ENCODE measurements around the gene RAE1.

The RAE1 gene

DNA sequence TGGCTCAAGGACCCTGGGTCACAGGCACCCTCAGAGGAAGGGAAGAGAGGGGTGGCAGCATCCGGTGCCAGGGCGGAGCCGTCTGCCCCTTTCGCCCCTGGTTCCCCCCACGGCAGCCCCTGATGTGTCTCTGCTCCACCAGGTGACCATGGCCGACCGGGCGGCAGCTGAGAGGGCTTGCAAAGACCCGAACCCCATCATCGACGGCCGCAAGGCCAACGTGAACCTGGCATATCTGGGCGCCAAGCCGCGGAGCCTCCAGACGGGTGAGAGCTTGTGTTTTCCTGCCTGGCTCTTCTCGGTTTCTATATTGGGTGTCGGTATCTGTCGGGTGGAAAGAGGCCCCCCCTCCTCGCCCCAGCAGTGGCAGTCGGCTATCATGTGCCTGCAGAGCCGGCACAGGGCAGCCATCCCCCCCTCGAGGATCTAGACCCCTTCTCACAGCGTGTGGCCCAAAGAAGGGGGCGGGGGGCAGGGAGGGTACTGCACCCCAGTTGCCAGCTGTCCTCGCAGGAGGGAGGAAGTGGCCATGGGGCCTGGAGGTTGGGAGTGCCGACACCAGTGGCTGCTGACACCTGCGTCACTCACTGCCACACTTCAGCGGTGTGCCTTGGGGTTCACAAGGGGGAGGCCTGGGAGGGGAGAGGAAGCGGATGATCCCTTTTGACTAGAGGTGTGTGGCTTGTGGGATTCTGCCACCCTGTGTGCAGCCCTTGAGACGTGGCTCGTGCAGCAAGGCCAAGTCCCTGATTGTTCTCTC, 41.6 kb downstream of the RAE1 start:
- H3K4me1 ChIP-seq = peaks cover 68 to 80% (median 76%) of the 10 kb centered on the region in 10 experiments
- peak overlapping the region; percentile 95 to 100 (median 99) for H3K4me2 ChIP-seq
- peaks cover 0 to 11% (median 0%) of the 10 kb centered on the region in 11 experiments; a peak in 6 of 22 replicates for H3K9me3 ChIP-seq (replicated peaks in 1 of 11)
- H3K9ac ChIP-seq = peak overlapping the region; percentile 86 to 100 (median 98)
- H4K20me1 ChIP-seq = peaks cover 55 to 64% (median 63%) of the 10 kb centered on the region in 11 experiments
- H3K36me3 ChIP-seq = peaks cover 46 to 58% (median 57%) of the 10 kb centered on the region in 11 experiments
- H3K27me3 ChIP-seq = no peaks in the 10 kb centered on the region
- TF ChIP-seq Cebpa-rat (IDR thresholded peaks at IDR 0.05) = no peak
- peak overlapping the region; percentile 64 to 99 (median 96) for H3K27ac ChIP-seq
- H3K4me3 ChIP-seq = peak overlapping the region; percentile 82 to 100 (median 95)

DNA sequence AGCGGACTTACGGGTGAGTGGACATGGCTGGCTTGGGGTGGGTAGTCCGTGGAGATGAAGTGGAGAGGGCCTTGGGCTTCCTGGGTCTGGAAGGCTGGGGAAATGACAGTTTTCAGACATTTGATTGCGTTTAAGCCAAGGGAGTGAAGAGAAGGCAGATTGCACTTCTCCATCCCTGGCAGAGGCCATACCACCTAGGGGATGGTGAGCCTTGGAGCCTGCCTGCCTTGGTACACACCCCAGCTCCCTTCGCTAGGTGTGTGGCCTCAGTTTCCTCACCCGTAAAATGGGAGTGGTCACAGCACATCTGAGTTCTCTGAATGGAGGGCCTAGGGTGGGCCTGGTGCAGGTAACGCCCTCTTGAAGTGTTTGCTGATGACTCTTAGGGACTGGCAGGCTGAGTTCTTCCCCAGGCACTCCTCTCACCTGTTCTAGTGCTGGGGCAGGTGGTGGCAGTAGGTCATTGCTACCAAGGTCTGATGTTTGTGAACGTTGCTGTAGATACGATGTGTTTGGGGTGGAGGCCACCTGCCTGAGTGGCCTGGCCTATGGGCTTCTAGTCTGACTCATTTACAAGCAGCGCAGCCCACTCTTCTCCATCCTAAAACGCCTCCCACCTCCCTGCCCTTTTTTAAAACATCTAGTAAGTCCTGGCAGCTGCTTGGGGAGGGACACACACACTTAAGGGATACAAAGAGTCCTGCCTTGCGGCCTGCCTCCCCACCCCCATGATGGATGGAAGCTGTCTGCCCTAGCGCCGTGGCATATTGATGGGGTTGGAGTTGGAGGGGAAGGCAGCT, 42.5 kb downstream of the RAE1 start:
- Histone ChIP-seq H3K4me3 (peak overlapping the region; percentile 82 to 100 (median 95)), H3K4me2 (peak overlapping the region; percentile 95 to 100 (median 99)), H3K9ac (peak overlapping the region; percentile 86 to 100 (median 98)), H4K20me1 (peaks cover 63 to 73% (median 71%) of the 10 kb centered on the region in 11 experiments), H3K27me3 (no peaks in the 10 kb centered on the region), H3K4me1 (peaks cover 75 to 81% (median 77%) of the 10 kb centered on the region in 10 experiments), H3K27ac (peak overlapping the region; percentile 64 to 99 (median 96); a peak in 18 of 22 replicates), H3K9me3 (replicated peaks in 1 of 11) (peaks cover 0 to 11% (median 0%) of the 10 kb centered on the region in 11 experiments; a peak in 6 of 22 replicates), H3K36me3 (peaks cover 46 to 66% (median 65%) of the 10 kb centered on the region in 11 experiments)
- no peak for TF ChIP-seq Cebpa-rat (IDR thresholded peaks at IDR 0.05)

DNA sequence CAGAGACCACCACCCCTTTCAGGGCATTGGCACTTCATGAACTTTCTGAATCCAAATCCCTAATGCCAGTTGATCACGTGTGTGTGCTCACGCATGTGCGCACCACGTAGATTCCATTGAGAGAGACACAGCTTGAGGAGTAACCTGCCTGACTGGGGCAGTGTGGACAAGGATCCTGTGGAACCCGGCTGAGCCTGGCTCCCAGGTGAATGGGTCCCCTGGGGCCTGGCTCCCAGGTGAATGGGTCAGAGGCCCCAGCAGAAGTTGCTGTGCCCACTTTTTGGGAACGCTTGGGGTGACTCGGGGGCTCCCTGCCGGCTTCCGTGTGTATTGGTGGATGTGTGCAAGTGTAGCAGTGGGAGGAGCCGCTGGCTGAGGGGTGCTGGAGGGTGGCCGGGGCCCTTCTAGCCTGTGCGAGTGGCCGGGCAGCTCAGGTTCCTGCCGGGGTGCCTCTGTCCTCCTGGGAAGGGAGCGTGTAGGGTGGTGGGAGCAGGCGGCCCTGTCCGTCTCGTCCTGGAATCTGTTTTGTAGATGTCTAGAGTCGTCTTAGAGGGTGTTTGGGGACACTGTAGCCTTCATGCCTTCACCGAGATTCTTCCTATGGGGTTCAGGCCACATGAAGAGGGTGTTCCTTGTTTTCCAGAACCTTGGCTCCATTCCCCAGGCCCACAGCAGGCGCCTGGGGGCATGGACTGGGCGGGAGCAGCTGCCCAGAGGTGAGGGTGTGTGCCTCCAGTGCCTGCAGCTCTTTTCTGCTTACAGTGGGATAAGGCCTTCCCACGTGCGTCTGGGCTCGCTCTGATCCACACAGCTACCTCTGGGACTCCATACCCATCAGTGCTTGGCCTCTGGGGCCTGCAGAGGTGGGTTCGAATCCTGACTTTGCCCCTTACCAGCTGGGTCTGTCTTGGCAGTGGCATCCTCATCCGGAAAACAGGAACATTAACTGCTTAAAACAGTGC, 43.3 kb downstream of the RAE1 start:
- peak overlapping the region; percentile 82 to 100 (median 95) for H3K4me3 ChIP-seq
- H3K4me2 ChIP-seq = peak overlapping the region; percentile 95 to 100 (median 99)
- peak overlapping the region; percentile 11 to 99 (median 96); a peak in 20 of 22 replicates for H3K27ac ChIP-seq

DNA sequence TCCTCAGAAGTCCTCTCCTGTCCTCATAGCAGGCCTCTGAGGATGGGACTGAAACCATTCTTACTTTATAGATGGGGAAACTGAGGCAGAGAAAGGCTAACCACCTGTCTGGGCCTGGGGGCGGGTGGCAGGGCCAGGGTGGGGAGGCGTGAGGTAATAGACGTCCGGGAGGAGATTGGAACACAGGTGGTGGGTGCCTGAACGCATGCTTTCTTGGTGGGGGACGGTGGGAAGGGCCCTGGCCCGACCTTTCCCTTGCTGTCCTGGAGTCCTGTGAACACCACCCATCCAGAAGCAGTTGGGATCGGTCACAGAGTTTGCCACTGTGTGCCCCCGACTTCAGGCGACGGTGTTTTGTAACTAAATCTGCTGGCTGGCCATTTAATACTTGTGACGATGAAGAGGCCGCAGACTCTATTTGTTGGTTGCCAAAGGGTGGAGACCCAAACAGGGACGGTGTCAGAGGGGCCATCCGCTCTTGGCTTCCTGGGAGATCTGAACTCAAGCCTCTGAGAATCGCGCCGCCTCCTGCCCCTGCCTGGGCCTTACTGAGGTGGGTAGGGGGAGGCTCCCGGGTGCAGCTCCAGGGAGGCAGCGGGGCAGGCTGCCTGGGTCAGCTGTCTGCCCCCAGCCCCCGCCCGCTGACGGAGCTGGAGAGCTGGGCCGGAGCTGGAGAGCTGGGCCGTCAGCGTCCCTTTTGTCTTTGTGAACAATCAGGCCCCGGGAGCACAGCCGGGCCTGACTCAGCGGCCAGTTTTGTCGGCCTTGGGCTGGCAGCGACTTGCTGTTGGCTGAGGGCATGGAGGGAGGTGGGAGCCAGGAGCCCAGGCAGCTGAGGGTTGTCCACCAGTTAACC, 44.3 kb downstream of the RAE1 start:
- peak overlapping the region in 10 of 11 experiments; percentile 72 to 99 (median 96); a peak in 19 of 22 replicates for H3K27ac ChIP-seq
- peaks cover 47 to 84% (median 83%) of the 10 kb centered on the region in 11 experiments for H3K36me3 ChIP-seq
- peaks cover 75 to 82% (median 79%) of the 10 kb centered on the region in 10 experiments for H3K4me1 ChIP-seq
- peaks cover 0 to 11% (median 0%) of the 10 kb centered on the region in 11 experiments; a peak in 6 of 22 replicates for H3K9me3 ChIP-seq (replicated peaks in 1 of 11)
- H3K4me3 ChIP-seq = peak overlapping the region in 9 of 10 experiments; percentile 91 to 100 (median 97); a peak in 16 of 20 replicates
- peak overlapping the region; percentile 86 to 100 (median 98); a peak in 21 of 22 replicates for H3K9ac ChIP-seq
- peak overlapping the region; percentile 95 to 100 (median 99) for H3K4me2 ChIP-seq
- H4K20me1 ChIP-seq = peaks cover 81 to 91% (median 89%) of the 10 kb centered on the region in 11 experiments
- H3K27me3 ChIP-seq = no peaks in the 10 kb centered on the region
- no peak for TF ChIP-seq Cebpa-rat (IDR thresholded peaks at IDR 0.05)

More for the DNA sequence above, 43.3 kb downstream of the RAE1 start:
- Histone ChIP-seq H3K4me1 (peaks cover 75 to 82% (median 79%) of the 10 kb centered on the region in 10 experiments), H3K27me3 (no peaks in the 10 kb centered on the region), H3K36me3 (peaks cover 46 to 75% (median 74%) of the 10 kb centered on the region in 11 experiments), H3K9ac (peak overlapping the region; percentile 86 to 100 (median 98)), H4K20me1 (peaks cover 72 to 81% (median 80%) of the 10 kb centered on the region in 11 experiments), H3K9me3 (replicated peaks in 1 of 11) (peaks cover 0 to 11% (median 0%) of the 10 kb centered on the region in 11 experiments; a peak in 6 of 22 replicates)
- no peak for TF ChIP-seq Cebpa-rat (IDR thresholded peaks at IDR 0.05)

DNA sequence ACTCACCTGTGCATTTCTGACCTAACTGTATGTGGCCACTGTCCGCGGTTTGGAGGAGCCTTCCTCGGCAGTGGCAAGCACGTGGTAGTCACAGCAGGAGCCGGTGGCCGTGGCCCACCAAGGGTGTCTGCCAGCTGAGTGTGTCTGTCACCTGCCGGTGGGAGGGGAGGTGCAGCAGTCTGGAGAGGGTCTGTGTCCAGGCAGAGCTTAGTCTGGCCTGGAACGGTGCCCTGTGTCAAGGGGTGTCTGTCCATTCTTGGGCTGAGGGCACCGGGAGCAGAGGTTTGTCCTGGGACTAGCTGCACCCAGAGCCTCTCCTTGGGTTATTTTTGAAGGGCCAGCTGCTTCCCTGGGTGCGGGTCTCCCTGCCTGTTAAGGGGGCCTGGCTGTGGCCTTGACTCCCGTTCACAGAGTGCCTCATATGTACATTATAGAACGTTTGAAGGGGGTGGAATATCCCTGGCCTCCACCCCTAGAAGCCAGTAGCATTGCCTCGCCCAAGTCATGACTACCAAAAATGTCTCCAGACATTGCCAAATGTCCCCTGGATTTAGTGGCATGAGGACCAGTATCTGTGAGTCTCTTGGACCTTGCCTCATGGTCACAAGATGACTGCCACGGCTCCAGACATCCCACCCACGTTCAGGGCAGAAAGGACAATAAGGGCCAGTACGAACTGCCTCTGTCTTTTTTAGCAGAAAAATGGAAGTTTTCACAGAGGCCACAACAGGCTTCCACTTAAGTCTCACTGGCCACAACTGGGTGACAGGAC, 45.3 kb downstream of the RAE1 start:
- H3K27ac ChIP-seq = peak overlapping the region in 10 of 11 experiments; percentile 54 to 98 (median 94); a peak in 20 of 22 replicates
- H3K4me2 ChIP-seq = peak overlapping the region; percentile 95 to 100 (median 99)
- H3K9me3 ChIP-seq (replicated peaks in 1 of 11) = peaks cover 0 to 11% (median 0%) of the 10 kb centered on the region in 11 experiments; a peak in 6 of 22 replicates
- H3K36me3 ChIP-seq = peaks cover 57 to 95% (median 94%) of the 10 kb centered on the region in 11 experiments
- H4K20me1 ChIP-seq = peaks cover 92 to 100% (median 99%) of the 10 kb centered on the region in 11 experiments
- H3K4me1 ChIP-seq = peaks cover 80 to 86% (median 84%) of the 10 kb centered on the region in 10 experiments
- H3K27me3 ChIP-seq = no peaks in the 10 kb centered on the region
- no peak for TF ChIP-seq Cebpa-rat (IDR thresholded peaks at IDR 0.05)
- H3K9ac ChIP-seq = peak overlapping the region; percentile 86 to 100 (median 98); a peak in 21 of 22 replicates
- H3K4me3 ChIP-seq = peak overlapping the region in 9 of 10 experiments; percentile 4 to 100 (median 93); a peak in 16 of 20 replicates

DNA sequence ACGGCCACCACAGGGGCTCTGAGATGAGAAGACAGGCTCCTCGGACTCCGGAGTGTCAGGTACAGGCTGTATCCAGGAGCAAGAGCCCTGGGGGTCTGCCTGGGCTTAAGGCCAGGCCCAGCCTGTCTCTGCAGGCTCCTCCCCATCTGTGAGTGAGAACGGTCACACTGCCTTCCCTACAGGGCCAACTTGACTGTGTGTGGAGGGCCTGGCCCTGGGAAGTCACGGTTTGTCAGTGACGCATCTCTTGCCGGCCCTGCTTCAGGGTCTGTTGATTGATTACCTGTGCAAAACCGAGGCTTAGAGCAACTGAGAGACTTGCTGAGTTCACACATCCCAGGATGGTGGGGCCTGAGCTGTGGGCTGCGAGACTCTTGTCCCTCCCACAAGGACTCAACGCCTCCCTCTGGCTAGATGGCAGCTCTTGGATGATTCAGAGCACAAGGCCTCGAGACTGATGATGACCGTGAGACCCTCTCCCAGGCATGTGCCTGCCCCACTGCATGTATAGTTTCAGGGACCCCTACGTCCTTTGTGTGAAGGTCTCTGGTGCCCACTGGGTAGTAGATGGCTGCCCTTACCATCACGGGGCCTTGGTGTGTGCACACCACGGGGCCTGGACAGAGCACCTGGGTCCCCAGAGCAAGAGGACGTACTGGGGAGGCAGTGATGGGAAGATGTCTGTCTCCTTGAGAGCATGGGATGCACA, 46.1 kb downstream of the RAE1 start:
- no peak for TF ChIP-seq Cebpa-rat (IDR thresholded peaks at IDR 0.05)

More for the DNA sequence above, 46.1 kb downstream of the RAE1 start:
- H3K27ac ChIP-seq = peak overlapping the region in 10 of 11 experiments; percentile 54 to 98 (median 94); a peak in 20 of 22 replicates
- H3K4me1 ChIP-seq = peaks cover 88 to 93% (median 91%) of the 10 kb centered on the region in 10 experiments
- H3K27me3 ChIP-seq = no peaks in the 10 kb centered on the region
- peaks cover 99 to 100% (median 100%) of the 10 kb centered on the region in 11 experiments for H4K20me1 ChIP-seq
- H3K36me3 ChIP-seq = peaks cover 65 to 100% (median 99%) of the 10 kb centered on the region in 11 experiments
- peak overlapping the region; percentile 86 to 100 (median 98); a peak in 20 of 22 replicates for H3K9ac ChIP-seq
- H3K9me3 ChIP-seq (replicated peaks in 1 of 11) = peaks cover 0 to 10% (median 0%) of the 10 kb centered on the region in 11 experiments; a peak in 6 of 22 replicates
- H3K4me2 ChIP-seq = peak overlapping the region; percentile 95 to 100 (median 99)
- peak overlapping the region in 9 of 10 experiments; percentile 4 to 100 (median 93); a peak in 17 of 20 replicates for H3K4me3 ChIP-seq

Data from BLaER1 treated with 17β-estradiol and CSF1 and Interleukin-3, amounts not matched to agents 10 nM and 100 nM (cell line).